Endothelial cell of umbilical vein (primary cell): ENCODE results near the gene STK17B. TPM values are rescaled to one million over a fixed set of nuclear protein-coding genes. Genes with fewer than 3 reads are reported as not detected.

Experiments
- BruUV-seq: library from RNA; stranded (reverse); fragments of 400-500 nt; replicated peaks from 2 replicates; lab custom pipeline; 2021; lab: Mats Ljungman, UMichigan
- CTCF ChIA-PET: fragments of 300-600, 350-600 bp; sonication (Branson Sonifier 250); formaldehyde crosslinking; loops from one replicate; lab custom pipeline; 2021; ENCODE audit warnings: antibody characterized with exemption, inconsistent platforms; lab: Charles Lee
- POLR2A ChIA-PET: fragments of 300-600, 350-600 bp; sonication (Branson Sonifier 250); formaldehyde crosslinking; loops from one replicate; lab custom pipeline; 2021; ENCODE audit warnings: antibody characterized with exemption, inconsistent platforms; lab: Charles Lee
- DNase-seq: peaks from one replicate; pipeline ENCODE4 v3.0.0-alpha.2; 2011; ENCODE audit warnings: low read depth, low spot score
- FAIRE-seq: peaks from 2 replicates; lab custom pipeline; 2011; peaks lifted over from hg19 to GRCh38; lab: Jason Lieb, UNC
- H2AFZ ChIP-seq: 2 replicates; pipeline ENCODE4 v1.6.0; 2012; ENCODE audit warnings: low read depth, low read length, control low read depth, inconsistent platforms
- H3K27ac ChIP-seq: 2 replicates; pipeline ENCODE4 v1.5.1; 2011; ENCODE audit warnings: low read depth, mild to moderate bottlenecking, control low read depth, low read length, moderate library complexity; ENCODE audit not compliant: insufficient read depth
- H3K27me3 ChIP-seq, 2 experiments: 2 replicates each; pipeline versions ENCODE4 v1.6.0 to v1.6.1; 2011; ENCODE audit warnings: low read length in 2 of 2, mixed read lengths in 1 of 2; ENCODE audit not compliant: control insufficient read depth in 2 of 2, insufficient read depth in 2 of 2
- H3K36me3 ChIP-seq, 2 experiments: 2 replicates in 1 of 2; 3 replicates in 1 of 2; pipeline ENCODE4 v1.5.1; 2011; ENCODE audit warnings: low read length in 2 of 2, mild to moderate bottlenecking in 1 of 2, moderate library complexity in 1 of 2; ENCODE audit not compliant: control insufficient read depth in 2 of 2, insufficient read depth in 2 of 2; ENCODE audit errors: extremely low read depth in 1 of 2
- H3K4me1 ChIP-seq: 3 replicates; pipeline ENCODE4 v1.5.1; 2011; ENCODE audit warnings: mild to moderate bottlenecking, low read length; ENCODE audit not compliant: control insufficient read depth, insufficient read depth; ENCODE audit errors: extremely low read depth
- H3K4me2 ChIP-seq: 2 replicates; pipeline ENCODE4 v1.6.1; 2011; ENCODE audit warnings: low read length, control low read depth, mixed read lengths; ENCODE audit not compliant: insufficient read depth
- H3K4me3 ChIP-seq, 3 experiments: fragments of 200-600 bp in 1 of 3; sonication (generic), shearing (Covaris generic) in 1 of 3; replicated peaks in 1 of 3; 2 replicates each; pipeline ENCODE4 v1.5.1; 2011 to 2016; ENCODE audit warnings: control low read depth in 3 of 3, low read length in 3 of 3, mild to moderate bottlenecking in 2 of 3, inconsistent platforms in 1 of 3, low read depth in 1 of 3, moderate library complexity in 1 of 3; ENCODE audit not compliant: insufficient read depth in 1 of 3
- H3K79me2 ChIP-seq: 2 replicates; pipeline ENCODE4 v1.6.0; 2012; ENCODE audit warnings: low read length, inconsistent platforms; ENCODE audit not compliant: control insufficient read depth, insufficient read depth
- H3K9ac ChIP-seq: replicated peaks from 2 replicates; pipeline ENCODE3; 2011; ENCODE audit warnings: low read length, control low read depth; ENCODE audit not compliant: insufficient read depth; ENCODE audit errors: extremely low read depth
- H3K9me1 ChIP-seq: replicated peaks from 3 replicates; pipeline ENCODE4 v1.6.0; 2011; ENCODE audit warnings: mild to moderate bottlenecking, low read length; ENCODE audit not compliant: control insufficient read depth, insufficient read depth; ENCODE audit errors: extremely low read depth
- H3K9me3 ChIP-seq: replicated peaks from 2 replicates; pipeline ENCODE4 v1.5.1; 2012; ENCODE audit warnings: low read length, inconsistent platforms; ENCODE audit not compliant: control insufficient read depth, insufficient read depth
- H4K20me1 ChIP-seq: replicated peaks from 2 replicates; pipeline ENCODE3; 2011; ENCODE audit warnings: mild to moderate bottlenecking, low read length; ENCODE audit not compliant: control insufficient read depth, insufficient read depth; ENCODE audit errors: extremely low read depth
- CTCF ChIP-seq, 2 donors: IDR thresholded peaks; 1 replicate in 1 of 2; 2 replicates in 1 of 2; pipeline ENCODE4 v1.5.1; 2011; ENCODE audit warnings: low read length in 2 of 2, mild to moderate bottlenecking in 2 of 2, moderate library complexity in 2 of 2, control low read depth in 1 of 2, inconsistent platforms in 1 of 2, low read depth in 1 of 2; ENCODE audit not compliant: insufficient read depth in 1 of 2; ENCODE audit errors: extremely low read depth in 1 of 2
- EZH2 ChIP-seq: IDR thresholded peaks from 2 replicates; pipeline ENCODE4 v1.6.1; 2012; ENCODE audit warnings: borderline replicate concordance, low read depth, mild to moderate bottlenecking, moderate library complexity, low read length, inconsistent platforms; ENCODE audit not compliant: severe bottlenecking
- GATA2 ChIP-seq: IDR thresholded peaks from 2 replicates; pipeline ENCODE4 v1.7.0; 2011; ENCODE audit warnings: low read depth, mild to moderate bottlenecking, moderate library complexity, mixed read lengths, low read length; ENCODE audit not compliant: insufficient read length, insufficient read depth
- JUN ChIP-seq: IDR thresholded peaks from 2 replicates; pipeline ENCODE4 v1.6.1; 2011; ENCODE audit warnings: borderline replicate concordance, low read depth; ENCODE audit not compliant: insufficient read length, insufficient read depth
- MAX ChIP-seq: IDR thresholded peaks from 2 replicates; pipeline ENCODE4 v1.6.1; 2011; ENCODE audit not compliant: insufficient read depth, insufficient read length
- MYC ChIP-seq: IDR thresholded peaks from one replicate; pipeline ENCODE4 v1.6.1; 2011; ENCODE audit warnings: mild to moderate bottlenecking, low read depth, low read length
- POLR2A ChIP-seq: IDR thresholded peaks from 2 replicates; pipeline ENCODE4 v1.6.1; 2012; ENCODE audit warnings: low read depth, mild to moderate bottlenecking, control low read depth, low read length
- dilution Hi-C: fragments of 300-500 bp; cut with MboI; formaldehyde crosslinking; loops from one replicate; pipeline ENCODE4 v1.15.0; 2019; ENCODE audit warnings: low sequenced_read_pairs; ENCODE audit not compliant: extremely low pct_ligation_motif_present
- intact Hi-C: fragments of 100-400 bp; cut with micrococcal nuclease; formaldehyde crosslinking; loops from one replicate; pipeline ENCODE4 v1.10.0; 2022
- polyA plus RNA-seq, 4 experiments: library from polyadenylated mRNA; depleted of rRNA in 3 of 4; stranded (reverse) in 3 of 4; unstranded in 1 of 4; fragments of >200 nt; gene quantifications; 2 replicates each; pipeline versions ENCODE4 v1.2.1 to v1.2.3, GENCODE V29; 2011 to 2012; ENCODE audit warnings: missing spikeins in 1 of 4
- total RNA-seq: library from RNA; stranded (reverse); gene quantifications from 2 replicates; pipeline ENCODE4 v1.2.3, GENCODE V29; 2021

STK17B gene
- total and polyA plus RNA-seq, 2 donors (not counting 3 experiments of a cell fraction or from before 2014, with no cell fraction given): 2.5 to 16.6 TPM

- H2AFZ ChIP-seq: no peak overlapping the region
- dilution Hi-C loops: no loop called here
- H3K27ac ChIP-seq: no peak overlapping the region
- intact Hi-C loops: no loop called here
- TF ChIP-seq MYC (no peak), GATA2 (peak; percentile 9), MAX (no peak), EZH2 (no peak), JUN (peak; percentile 23)
- no TSS peak for BruUV-seq
- no peaks in the 10 kb centered on the region for H3K27me3 ChIP-seq
- H3K9me1 ChIP-seq: no peaks in the 10 kb centered on the region
- no peak overlapping the region for H3K4me2 ChIP-seq
- no peaks in the 10 kb centered on the region for H3K4me1 ChIP-seq
- no peaks in the 10 kb centered on the region for H4K20me1 ChIP-seq
- no peaks in the 10 kb centered on the region for H3K79me2 ChIP-seq
- DNase-seq (no peak), FAIRE-seq (no peak)
- H3K9ac ChIP-seq: no peak overlapping the region
- ChIA-PET POLR2A (no interaction called here), CTCF (interaction anchor here (0.5 to 1.9 kb wide), 2 partner anchors 12 to 1192 kb away, joined by 4 to 9 read pairs; no protein-coding TSS in a partner anchor)
- no peak overlapping the region for H3K4me3 ChIP-seq
- H3K36me3 ChIP-seq: peaks cover 3 to 5% of the 10 kb centered on the region in 2 experiments
- H3K9me3 ChIP-seq: no peaks in the 10 kb centered on the region
These were observed 34.1 kb downstream of the STK17B start for GRCh38 chr2:196137271-196137670.

GRCh38 chr2:196136151-196136550 is 35.2 kb downstream of the STK17B start:
- DNase-seq (no peak), FAIRE-seq (no peak)
- H3K9me1 ChIP-seq: no peaks in the 10 kb centered on the region
- ChIA-PET POLR2A (no interaction called here), CTCF (no interaction called here)
- no peaks in the 10 kb centered on the region for H3K27me3 ChIP-seq
- intact Hi-C loops (no loop called here), dilution Hi-C loops (no loop called here)
- no peak overlapping the region for H2AFZ ChIP-seq
- H3K36me3 ChIP-seq: peaks cover 3 to 5% of the 10 kb centered on the region in 2 experiments
- no peak overlapping the region for H3K27ac ChIP-seq
- TF ChIP-seq POLR2A: no peak
- TF ChIP-seq JUN: no peak
- no peak for TF ChIP-seq GATA2
- no peak for TF ChIP-seq MAX
- no peak for TF ChIP-seq MYC
- TF ChIP-seq EZH2: no peak
- TF ChIP-seq CTCF (IDR thresholded peaks at IDR 0.05; ENCODE audit: extremely low read depth in 1 of 2, insufficient read depth in 1 of 2, low read depth in 1 of 2, low read length in 2 of 2): no peak
- H3K79me2 ChIP-seq: no peaks in the 10 kb centered on the region
- no peak overlapping the region for H3K4me3 ChIP-seq
- no peak overlapping the region for H3K9ac ChIP-seq
- no peaks in the 10 kb centered on the region for H4K20me1 ChIP-seq
- H3K9me3 ChIP-seq: no peaks in the 10 kb centered on the region
- H3K4me2 ChIP-seq: no peak overlapping the region
- no TSS peak for BruUV-seq
- H3K4me1 ChIP-seq: no peaks in the 10 kb centered on the region
